Measurements from ENCODE around the gene NRIP1. TPM values are rescaled to one million over a fixed set of nuclear protein-coding genes. Genes with fewer than 3 reads are reported as not detected.

The NRIP1 gene
- total RNA-seq, 1 donor from 2014 or later = 45.9 TPM

DNA sequence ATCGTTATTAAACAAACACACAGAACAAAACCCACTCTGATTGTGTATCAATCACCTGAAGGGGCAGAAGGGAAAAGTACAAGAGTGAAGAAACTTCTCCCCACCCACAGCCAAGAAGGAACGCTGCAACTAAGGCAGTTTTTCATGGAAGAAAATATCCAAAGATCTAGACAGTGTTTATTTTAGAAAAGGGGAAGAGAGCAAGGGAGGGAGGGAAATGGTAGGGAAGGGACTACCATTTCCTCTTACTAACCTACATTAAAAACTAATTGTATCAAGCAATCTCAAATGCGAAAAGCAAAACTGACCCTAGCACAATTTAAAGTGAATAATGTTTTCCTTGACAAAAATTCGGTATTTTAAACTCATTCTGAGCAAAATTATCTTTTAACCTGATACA, 3.5 kb downstream of the NRIP1 start:
- no peak for DNase-seq
- peaks cover 57% of the 10 kb centered on the region for H3K4me1 ChIP-seq
- no peak overlapping the region for H3K4me3 ChIP-seq

DNA sequence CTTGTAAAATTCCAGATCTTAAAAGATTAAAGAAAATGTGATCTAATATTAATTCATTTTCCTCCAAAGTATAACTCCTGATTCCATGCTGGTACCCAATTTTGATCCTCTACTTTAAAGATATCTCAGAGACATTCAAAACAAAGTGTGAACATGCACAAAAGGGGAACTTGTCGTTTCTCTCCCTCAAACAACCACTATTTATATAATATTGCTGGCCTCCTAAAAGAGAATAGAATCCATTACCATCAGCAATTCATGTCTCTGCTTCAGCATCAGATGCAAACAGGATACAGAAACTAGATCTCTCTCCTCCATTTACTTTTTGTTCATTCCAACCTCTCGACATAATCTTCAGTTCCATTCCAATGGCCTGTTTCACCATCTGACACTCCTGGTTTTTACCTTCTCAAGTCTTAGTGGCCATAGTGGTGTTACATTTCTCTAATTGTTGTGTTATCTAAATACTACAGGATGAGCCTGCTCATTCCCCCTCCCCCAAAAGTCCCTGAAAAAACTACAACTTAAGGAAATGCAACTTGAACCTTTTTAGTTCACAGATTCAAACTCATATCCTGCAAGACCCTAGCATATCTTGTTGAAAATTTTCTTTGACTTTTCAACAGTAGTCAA, 4.1 kb downstream of the NRIP1 start:
- no peak overlapping the region for H3K27ac ChIP-seq
- no peak for DNase-seq
- H3K4me1 ChIP-seq = peaks cover 57% of the 10 kb centered on the region
- H3K27me3 ChIP-seq = no peaks in the 10 kb centered on the region
- no peaks in the 10 kb centered on the region for H3K9me3 ChIP-seq
- ATAC-seq = no peak
- intact Hi-C loops (cut with DNase I) = no loop called here
- TF ChIP-seq, protein P1, sequence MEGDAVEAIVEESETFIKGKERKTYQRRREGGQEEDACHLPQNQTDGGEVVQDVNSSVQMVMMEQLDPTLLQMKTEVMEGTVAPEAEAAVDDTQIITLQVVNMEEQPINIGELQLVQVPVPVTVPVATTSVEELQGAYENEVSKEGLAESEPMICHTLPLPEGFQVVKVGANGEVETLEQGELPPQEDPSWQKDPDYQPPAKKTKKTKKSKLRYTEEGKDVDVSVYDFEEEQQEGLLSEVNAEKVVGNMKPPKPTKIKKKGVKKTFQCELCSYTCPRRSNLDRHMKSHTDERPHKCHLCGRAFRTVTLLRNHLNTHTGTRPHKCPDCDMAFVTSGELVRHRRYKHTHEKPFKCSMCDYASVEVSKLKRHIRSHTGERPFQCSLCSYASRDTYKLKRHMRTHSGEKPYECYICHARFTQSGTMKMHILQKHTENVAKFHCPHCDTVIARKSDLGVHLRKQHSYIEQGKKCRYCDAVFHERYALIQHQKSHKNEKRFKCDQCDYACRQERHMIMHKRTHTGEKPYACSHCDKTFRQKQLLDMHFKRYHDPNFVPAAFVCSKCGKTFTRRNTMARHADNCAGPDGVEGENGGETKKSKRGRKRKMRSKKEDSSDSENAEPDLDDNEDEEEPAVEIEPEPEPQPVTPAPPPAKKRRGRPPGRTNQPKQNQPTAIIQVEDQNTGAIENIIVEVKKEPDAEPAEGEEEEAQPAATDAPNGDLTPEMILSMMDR (IDR thresholded peaks at IDR 0.05) = no peak
- H3K36me3 ChIP-seq = no peaks in the 10 kb centered on the region
- H3K4me3 ChIP-seq = no peak overlapping the region

More for the DNA sequence above, 3.5 kb downstream of the NRIP1 start:
- no peaks in the 10 kb centered on the region for H3K36me3 ChIP-seq
- no peaks in the 10 kb centered on the region for H3K27me3 ChIP-seq
- H3K27ac ChIP-seq = no peak overlapping the region
- TF ChIP-seq, protein P1 (IDR thresholded peaks at IDR 0.05) = no peak
- H3K9me3 ChIP-seq = no peaks in the 10 kb centered on the region
- intact Hi-C loops (cut with DNase I) = no loop called here
- ATAC-seq = no peak

DNA sequence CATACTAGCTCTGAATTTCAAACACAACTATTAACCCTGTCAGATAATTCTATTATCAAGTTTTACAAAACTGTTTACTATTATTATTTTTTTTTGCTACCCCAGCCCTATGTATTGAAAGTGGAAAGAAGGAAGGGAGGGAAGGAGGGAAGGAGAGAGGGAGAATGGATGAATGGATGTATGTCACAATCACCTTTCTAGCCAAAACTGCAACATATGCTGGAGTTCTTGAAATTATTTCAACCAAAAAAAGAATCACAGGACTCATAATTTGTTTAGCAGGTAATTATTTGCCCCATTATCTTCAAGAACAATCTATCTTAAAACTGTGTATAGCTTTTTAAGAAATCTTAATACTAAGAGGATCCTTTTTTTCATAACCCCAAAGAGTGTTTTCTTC, 5.4 kb downstream of the NRIP1 start:
- Histone ChIP-seq H3K27ac (no peak overlapping the region), H3K4me1 (peaks cover 57% of the 10 kb centered on the region), H3K27me3 (no peaks in the 10 kb centered on the region), H3K9me3 (no peaks in the 10 kb centered on the region), H3K4me3 (no peak overlapping the region), H3K36me3 (no peaks in the 10 kb centered on the region)
- intact Hi-C loops (cut with DNase I) = no loop called here
- ATAC-seq (no peak), DNase-seq (no peak)
- TF ChIP-seq, protein P1 (IDR thresholded peaks at IDR 0.05) = no peak

DNA sequence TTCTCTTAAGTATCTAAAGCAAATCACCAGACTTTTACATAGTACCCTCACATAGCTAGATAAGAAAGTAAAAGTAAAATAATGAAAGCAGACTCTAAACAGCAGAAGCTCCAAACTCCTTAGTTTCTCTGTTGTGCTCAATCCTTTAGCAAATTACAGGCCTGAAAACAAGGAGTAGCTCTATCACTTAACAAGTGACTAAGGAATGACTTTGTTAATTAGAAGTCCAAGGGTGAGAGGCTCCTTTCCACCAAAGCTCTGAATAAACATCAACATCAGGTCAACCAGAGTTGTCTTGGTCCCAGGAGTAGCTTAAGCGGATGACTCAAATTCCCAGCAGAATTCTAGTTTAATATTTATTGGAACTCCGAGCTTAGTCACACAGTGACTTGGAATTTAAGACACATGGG, 5.9 kb downstream of the NRIP1 start:
- ATAC-seq (no peak), DNase-seq (no peak)
- Histone ChIP-seq H3K36me3 (no peaks in the 10 kb centered on the region), H3K4me1 (peaks cover 57% of the 10 kb centered on the region), H3K27ac (no peak overlapping the region), H3K27me3 (no peaks in the 10 kb centered on the region), H3K4me3 (no peak overlapping the region), H3K9me3 (no peaks in the 10 kb centered on the region)
- intact Hi-C loops (cut with DNase I) = no loop called here
- TF ChIP-seq, protein P1 (IDR thresholded peaks at IDR 0.05) = no peak

DNA sequence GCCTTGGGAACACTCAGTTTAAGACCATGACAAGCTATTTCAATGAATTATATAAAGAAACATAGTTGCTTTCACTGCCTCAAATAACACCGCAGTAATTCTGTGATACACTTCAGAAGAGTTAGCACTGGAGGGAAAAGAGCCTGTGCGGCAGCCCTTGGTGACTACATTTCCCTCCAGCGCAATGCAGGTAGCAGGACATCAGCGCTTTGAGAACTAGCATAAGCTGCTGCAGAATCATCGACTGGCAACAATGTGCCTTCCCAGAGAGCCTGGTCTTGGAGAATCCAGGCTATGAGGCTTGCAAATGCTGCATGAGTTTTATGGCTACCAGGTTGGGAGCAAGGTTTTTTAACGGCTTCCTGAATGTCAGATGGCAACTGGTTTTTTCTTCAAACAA, 7.5 kb downstream of the NRIP1 start:
- no peaks in the 10 kb centered on the region for H3K36me3 ChIP-seq
- H3K4me3 ChIP-seq = no peak overlapping the region
- H3K4me1 ChIP-seq = peaks cover 50% of the 10 kb centered on the region
- TF ChIP-seq, protein P1 (IDR thresholded peaks at IDR 0.05) = no peak
- no peak for DNase-seq
- H3K27me3 ChIP-seq = no peaks in the 10 kb centered on the region
- peak; percentile 43 for ATAC-seq
- H3K9me3 ChIP-seq = no peaks in the 10 kb centered on the region
- no peak overlapping the region for H3K27ac ChIP-seq
- intact Hi-C loops (cut with DNase I) = no loop called here
